Measurements from ENCODE around the gene MEF2D.

DNA sequence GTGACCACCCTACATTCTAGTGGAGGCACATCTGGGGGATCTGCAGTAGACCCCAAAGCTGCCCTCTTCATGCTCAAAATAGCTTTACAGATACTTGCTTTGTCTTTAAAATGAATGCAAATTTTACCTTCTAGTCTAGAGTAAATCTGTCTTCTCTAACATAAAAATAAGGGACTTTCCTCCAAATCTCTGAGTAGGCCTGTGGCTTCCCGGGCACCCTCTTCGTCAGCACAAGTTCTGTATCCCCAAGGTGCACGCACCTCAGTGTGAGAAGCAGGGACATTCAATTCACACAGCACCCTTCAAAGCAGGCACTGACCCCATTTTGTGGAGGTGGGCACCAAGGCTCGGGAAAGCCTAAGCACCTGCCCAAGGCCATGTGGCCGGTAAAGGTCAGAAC is 19.0 kb downstream of the MEF2D start:
- TF ChIP-seq POLR2A (IDR thresholded peaks at IDR 0.05) (no peak), POLR2AphosphoS5 (IDR thresholded peaks at IDR 0.05) (no peak)
- TF ChIP-seq, protein P1, sequence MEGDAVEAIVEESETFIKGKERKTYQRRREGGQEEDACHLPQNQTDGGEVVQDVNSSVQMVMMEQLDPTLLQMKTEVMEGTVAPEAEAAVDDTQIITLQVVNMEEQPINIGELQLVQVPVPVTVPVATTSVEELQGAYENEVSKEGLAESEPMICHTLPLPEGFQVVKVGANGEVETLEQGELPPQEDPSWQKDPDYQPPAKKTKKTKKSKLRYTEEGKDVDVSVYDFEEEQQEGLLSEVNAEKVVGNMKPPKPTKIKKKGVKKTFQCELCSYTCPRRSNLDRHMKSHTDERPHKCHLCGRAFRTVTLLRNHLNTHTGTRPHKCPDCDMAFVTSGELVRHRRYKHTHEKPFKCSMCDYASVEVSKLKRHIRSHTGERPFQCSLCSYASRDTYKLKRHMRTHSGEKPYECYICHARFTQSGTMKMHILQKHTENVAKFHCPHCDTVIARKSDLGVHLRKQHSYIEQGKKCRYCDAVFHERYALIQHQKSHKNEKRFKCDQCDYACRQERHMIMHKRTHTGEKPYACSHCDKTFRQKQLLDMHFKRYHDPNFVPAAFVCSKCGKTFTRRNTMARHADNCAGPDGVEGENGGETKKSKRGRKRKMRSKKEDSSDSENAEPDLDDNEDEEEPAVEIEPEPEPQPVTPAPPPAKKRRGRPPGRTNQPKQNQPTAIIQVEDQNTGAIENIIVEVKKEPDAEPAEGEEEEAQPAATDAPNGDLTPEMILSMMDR (IDR thresholded peaks at IDR 0.05 in 8 of 11, conservative IDR thresholded peaks at IDR 0.05 in 3 of 11): no peak

Measured in spleen (tissue), 7 donors.